Hepatic stellate cell (primary cell): ENCODE results near the gene SF3B5.
A peak's percentile ranks its signal among the peaks of the same experiment; 100 is the strongest.
"Not testable (repeated sequence)": the region's sequence is repeated elsewhere in the genome, so short reads cannot be mapped to it uniquely, and the experiment has no call there.

Experiments used
- DNase-seq: peaks from one replicate; pipeline ENCODE4 v3.0.0; 2011; ENCODE audit warnings: low spot score

Gene SF3B5

DNA sequence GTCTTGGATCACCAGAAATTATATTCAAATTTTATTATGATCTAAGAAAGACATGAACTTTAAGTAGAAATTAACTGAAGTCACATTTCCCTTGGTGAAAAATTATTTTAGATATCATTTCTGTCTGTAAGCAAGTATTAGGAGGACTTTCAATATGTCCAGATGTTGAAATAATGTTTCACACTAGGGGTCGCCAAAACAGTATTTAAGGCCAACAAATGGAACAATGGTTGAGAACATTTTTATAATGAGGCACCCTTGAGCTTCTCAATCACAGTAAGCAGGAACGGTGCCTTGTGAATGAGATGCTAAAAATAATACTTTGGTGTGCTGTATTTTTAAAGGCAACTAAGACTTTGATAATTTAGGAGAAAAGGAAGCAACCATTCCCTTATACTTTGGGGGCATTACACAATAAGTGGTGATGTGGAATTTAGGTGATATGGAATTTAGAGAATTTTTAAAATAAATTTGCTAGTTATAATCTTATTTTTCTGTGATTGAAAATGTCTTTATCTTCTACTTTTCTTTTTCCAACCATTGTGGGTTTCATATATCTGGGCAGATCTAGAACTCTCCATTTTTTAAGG, 9.6 kb upstream of the SF3B5 start:
- peak; percentile 40 for DNase-seq

DNA sequence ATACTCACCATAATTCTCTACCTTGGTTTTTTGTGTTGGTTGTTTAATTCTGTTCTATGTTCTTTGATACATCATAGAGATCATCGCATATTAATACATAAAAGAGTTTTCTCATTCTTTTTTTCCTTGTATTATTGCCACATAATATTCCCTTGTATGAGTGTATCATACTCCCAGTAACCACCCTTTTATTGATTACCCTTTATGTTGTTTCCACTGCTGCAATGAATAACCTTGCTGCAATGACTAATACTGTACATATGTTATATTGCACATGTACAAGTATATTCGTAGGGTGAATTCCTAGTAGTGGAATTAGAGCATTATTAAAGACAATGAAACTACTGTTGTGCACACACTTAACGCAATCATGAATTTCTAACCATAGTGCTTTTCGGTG, 9.1 kb upstream of the SF3B5 start:
- no peak for DNase-seq

DNA sequence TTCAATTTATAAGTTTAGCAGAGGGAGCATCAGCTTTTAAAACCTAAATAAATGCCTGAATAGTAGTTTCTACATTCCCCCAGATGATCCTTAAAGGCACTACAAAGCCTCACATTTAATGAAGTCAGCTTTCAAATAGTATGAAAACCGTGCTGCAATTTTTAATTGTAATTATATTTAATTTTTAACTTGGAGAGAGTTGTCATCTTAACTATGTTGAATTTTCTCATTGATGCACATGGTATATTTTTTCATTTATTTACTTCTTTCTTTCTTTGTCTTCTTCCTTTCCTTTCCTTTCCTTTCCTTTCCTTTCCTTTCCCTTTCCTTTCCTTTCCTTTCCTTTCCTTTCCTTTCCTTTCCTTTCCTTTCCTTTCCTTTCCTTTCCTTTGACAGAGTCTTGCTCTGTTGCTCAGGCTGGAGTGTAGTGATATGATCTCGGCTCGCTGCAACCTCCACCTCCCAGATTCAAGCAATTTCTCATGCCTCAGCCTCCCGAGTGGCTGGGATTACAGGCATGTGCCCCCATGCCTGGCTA, 7.7 kb upstream of the SF3B5 start:
- no peak for DNase-seq

DNA sequence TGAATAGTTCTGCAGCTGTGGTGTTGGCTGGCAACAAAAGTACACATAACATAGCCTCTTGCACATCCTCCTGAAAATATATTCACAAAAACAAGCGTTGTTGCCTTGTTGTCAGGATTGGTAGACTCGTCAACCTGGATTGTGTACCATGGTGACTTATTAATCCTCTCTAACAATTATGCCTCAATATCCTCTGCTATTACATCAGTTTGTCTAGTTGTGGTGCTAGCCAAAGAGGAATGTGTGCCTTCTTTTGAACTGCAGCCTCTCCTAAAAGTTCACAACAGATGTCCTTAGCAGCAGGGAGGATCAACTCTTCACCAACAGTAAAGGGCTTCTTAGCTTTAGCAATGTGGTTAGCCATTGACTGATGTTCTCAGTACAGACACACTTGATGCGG, 3.6 kb upstream of the SF3B5 start:
- DNase-seq: no peak

DNA sequence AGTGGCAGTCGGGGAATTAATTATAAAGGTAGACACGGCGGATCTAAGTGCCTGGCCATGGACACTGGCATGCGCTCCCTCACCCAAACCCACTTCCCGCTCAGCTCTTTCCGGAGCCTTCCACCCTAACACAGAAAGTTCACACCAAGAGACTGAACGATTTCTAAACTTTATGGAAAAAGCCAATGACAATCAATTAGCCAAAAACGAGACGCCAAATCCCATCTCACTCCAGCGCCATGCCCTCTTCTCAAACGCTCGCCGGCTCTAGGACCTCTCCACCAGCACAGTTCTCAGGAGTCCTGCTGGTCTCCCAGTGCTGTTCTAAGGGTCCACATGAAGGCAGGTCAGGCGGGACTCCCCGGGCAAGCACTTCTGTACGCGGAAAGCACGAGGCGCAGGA, 641 bp downstream of the SF3B5 start:
- no peak for DNase-seq

DNA sequence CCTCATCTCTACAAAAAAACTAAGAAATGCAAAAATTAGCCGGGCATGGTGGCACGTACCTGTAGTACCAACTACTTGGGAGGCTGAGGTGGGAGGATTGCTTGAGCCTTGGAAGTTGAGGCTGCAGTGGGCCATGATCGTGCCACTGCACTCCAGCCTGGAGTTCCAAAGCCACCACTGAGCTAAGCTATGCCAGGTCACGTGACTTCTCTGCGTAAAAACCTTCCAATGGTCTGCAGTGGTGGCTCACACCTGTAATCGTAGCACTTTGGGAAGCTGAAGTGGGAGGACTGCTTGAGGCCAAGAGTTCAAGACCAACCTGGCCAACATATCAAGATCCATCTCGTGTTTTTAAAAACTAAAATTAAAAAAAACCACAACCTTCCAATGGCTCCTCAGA, 1.7 kb downstream of the SF3B5 start:
- no peak for DNase-seq

DNA sequence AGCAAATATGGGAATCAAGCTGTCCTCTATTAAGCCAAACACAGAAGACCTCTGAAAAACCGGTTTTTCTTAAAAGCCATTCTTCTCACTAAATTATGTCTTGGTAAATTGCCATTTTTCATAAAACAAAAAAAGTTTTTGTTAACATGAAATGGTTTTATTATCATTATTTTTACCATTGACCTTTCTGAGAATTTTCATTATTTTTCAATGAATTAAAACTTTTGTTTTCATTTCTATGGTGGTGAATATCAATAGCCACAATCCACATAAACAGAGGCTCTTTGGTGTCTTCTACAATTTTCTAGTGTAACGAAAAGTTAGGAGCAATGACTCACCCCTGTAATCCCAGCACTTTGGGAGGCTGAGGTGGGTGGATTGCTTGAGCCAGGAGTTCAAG, 2.1 kb downstream of the SF3B5 start:
- no peak for DNase-seq

DNA sequence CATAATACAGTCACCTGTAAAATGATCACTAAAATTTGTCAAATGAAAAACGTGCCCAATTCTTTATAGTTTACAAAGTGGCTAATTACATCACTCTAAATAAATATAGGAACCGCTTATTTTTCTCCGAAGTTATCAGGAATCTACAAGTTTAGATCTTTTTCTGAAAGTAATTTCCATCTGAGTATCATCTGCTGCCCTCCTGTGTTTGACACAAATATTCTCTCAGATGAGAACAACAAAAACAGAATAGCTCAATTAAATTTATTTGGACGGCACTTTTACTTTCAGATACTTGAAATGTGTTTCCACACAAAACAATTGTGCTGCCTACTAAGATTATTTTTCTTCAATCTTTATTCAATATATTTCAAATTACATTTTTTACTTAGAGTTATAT, 5.0 kb downstream of the SF3B5 start:
- DNase-seq: no peak

DNA sequence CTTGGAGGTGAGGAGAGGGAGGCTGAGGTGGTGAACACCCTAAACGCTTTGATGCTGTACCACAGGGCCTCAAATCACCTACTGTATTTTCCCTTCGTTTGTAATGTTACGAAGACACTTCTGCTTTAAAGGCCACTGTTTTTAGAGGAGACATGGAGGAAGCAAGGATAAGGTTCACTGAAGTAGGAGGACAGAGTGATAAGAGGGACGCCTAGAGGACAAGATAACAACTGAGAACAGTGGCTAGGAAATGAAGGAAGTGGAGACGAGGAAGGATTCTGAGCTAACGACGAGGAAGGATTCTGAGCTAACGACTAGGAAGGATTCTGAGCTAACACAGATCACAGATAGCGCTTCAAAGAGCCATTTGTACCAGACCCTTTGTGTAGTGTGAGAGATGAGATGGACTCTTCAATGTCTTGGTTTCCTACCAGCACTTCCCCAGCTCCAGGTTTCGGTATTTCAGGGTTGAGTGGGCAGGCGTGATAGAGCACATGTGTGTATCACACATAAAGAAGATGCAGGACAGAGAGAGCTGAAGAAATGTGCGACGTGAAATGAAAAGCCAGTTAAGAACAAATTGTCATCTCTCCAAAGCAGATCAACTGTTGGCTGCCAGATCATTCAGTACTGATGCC, 7.5 kb downstream of the SF3B5 start:
- DNase-seq: no peak

DNA sequence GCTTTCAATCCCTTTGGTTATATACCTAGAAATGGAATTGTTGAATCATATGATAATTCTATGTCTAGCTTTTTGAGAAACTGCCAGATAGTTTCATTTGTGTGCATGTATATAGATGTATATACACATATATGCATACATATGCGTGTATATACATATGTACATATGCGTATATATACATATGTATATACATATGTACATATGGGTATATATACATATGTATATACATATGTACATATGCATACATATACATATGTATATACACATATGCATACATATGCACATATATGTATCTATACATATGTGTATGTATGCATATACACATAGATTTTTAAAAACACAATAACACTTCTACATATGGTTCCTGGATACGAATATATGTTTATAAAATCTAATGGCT, 8.4 kb downstream of the SF3B5 start:
- no peak for DNase-seq

DNA sequence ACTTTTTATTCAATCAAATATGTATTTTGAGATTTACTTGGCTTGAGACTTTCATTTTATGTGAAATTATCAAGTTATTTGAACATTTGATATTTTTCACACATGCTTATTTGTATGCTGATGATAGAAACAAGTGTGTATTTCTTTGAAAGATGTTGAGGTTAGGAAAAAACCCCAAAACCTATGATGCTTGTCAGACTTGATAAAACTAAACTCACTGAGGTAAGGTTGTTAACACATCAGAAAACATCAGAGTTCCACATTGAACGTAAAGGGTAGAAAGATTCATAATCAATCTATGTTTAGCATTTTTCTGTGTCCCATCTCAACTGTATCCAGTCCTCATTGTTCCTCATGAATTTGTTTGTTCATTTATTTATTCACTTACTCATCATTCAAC, 12.2 kb downstream of the SF3B5 start:
- DNase-seq: no peak

DNA sequence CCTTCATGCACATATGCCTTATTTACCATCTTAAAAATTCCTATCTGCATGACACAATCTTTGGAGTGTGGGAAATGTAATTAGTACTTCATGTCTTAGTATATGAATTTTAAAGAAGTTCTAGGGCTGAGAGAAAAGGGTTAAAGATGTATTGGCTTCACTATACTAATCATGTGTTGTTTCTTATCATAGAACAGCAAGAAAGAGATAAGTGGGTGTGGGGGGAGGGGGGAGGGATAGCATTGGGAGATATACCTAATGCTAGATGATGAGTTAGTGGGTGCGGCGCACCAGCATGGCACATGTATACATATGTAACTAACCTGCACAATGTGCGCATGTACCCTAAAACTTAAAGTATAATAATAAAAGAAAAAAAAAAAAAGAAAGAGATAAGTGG, 13.0 kb downstream of the SF3B5 start:
- DNase-seq: not testable (repeated sequence)

DNA sequence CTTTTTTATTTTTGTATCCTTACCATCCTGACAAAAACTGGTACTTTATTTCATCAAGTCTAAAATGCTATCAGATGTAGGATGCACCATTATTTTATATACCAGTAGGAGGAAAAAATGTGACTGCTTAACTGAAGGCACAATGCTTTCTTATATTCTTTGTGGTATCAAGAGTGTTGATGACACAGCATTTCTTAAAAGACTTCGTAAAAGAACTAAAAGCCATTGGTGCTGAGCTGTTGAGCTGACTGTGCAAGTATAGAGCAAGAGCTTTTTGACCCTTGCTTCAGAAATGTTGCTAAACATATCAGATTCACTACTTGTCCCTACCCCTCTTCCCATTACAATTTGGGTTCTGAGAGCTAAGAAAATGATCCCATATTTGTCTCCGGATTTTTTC, 17.5 kb downstream of the SF3B5 start:
- DNase-seq: no peak

DNA sequence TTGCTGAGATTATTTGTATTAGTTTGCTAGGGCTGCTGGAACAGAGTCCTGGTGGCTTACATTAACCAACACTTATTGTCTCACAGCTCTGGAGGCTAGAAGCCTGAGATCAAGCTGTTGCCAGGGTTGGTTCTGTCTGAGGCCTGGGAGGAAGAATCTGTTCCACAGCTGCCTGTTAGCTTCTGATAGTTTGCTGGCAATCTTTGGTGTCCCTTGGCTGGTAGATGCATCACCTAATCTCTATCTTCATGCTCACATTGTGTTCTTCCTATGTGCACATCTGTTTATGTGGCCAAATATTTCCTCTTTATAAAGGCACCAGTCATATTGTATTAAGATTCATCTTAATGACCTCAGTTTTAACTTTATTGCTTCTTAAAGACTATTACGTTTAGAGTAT, 19.5 kb downstream of the SF3B5 start:
- no peak for DNase-seq

DNA sequence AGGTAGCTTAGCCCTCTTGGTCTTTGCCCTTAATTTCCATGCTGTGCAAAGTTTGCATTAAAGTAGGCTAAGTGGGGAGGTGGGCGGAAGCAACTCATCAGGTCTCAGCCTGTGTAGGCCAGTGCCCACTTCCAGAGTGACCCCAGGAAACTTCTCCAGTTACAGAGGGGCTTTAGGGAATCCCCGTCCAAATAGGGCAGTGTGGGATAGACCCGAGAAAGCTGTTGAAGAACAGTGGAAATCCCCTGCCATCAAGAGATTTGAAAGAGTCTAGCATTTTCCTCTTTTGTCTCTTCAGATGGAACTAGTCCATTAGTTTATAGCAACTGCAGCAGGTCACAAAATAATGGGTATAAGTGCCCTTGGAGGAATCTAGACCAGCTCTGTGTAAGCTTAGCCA, 20.2 kb downstream of the SF3B5 start:
- no peak for DNase-seq

DNA sequence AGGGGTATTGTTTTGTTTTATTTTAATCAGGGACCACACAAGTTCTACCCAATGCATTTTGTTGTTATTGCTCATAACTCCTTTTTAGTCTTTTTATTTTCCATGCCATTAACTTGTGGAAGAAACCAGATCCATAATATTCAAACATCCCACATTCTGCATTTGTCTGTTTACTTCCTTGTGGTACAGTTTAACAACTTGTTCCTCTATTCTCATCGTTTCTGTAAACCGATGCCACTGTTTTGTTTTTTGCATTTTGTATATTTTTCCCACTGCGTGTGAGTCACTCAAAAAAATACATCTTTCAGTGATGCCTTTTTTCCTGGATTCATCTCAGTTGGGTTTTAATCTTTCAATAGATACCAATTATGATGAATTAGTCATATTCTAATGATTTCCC, 22.3 kb downstream of the SF3B5 start:
- DNase-seq: no peak

DNA sequence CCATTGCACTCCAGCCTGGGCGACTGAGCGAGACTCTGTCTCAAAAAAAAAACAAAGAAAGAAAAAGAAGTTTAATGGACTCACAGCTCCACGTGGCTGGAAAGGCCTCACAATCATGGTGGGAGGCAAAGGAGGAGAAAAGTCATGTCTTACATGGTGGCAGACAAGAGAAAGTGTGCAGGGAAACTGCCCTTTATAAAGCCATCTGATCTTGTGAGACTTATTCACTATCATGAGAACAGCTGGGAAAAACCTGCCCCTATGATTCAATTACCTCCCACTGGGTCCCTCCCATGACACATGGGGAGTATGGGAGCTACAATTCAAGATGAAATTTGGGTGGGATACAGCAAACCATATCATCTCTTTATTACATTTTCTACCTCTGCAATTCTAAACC, 25.9 kb downstream of the SF3B5 start:
- no peak for DNase-seq

DNA sequence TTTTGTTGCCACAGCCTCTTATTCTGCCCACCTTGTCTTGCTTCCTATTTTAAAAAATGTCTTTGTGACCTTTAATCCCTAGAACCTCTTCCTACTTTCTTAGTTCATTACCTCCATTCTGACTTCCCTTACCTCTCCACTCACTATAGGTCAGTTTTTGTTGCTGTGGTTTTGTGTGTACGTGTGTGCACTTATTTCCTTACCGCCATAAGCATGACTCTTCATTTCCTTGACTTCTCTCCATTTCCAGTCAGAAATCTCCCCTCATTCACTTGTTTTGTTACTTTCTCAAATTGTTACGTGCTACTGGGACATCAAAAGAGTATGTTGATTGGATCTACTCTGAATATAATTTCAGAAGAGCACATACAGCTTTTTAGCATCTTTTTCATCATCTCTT, 26.6 kb downstream of the SF3B5 start:
- DNase-seq: no peak

DNA sequence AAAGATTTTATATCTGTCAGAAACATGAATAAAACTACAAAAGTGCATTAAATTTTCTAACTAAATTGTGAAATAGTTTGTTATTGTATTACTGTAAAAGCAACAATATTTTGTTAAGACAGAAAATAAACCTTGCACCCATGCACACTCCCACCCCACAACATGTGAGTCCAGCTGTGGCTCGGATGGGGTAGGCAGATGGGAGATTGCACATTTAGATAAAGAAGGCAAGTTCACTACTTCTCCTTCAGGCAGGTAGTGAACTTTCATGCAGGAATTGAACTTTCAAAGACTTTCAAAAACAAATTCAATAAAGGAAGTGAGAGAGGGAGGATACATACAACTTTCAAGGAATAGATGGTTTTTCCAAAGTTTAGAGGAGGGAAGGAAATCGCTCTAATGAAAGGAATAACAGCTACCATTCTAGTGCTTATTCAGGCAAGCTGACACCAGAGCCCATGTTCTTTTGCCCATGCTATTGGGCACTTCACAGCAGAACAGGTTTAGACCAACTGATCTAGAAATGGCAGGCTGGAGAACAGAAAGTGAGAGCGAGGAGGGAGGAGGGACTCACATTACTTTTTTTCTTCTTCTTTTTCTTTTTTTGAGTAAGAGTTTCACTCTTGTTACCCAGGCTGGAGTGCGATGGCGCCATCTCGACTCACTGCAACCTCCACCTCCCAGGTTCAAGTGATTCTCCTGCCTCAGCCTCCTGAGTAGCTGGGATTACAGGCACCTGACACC, 28.5 kb downstream of the SF3B5 start:
- DNase-seq: no peak

DNA sequence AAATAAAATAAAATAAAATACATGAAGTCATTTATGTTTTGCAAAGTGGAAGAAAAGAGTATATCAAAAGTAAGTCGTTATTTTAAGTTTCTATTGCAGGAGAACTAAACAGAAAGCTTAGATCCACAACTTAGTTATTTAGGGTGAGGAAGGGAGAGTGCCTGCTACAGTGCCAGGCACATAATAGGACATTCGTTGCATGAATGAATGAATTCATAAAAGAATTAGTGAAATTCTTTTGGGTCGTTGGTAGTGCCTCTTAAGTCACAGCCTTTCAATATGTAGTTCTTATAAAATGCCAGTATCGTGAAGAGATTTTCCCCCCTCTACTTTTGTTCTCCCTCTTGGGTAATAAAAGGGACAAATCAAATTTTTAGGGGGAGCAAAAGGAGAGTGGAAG, 29.1 kb downstream of the SF3B5 start:
- no peak for DNase-seq

DNA sequence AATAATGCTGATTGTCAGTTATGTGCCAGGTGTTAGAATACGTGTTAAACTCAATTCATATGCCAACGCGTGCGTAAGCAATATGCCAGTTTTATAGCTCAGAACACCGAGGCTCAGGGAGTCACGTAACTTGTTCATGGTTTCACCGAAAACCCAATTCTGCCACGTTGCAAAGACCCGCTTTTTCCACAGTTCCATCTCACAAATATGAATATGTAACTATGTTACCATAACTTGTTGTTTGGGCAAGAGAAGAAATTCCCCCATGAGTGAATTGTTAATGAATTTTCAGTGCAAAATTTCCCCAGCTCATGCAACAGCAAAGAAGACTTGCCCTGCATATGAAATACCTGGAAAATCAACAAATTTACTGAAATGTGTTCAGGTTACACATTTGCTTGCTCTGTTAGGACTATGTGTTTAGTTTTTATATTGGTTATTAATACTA, 30.1 kb downstream of the SF3B5 start:
- DNase-seq: no peak

DNA sequence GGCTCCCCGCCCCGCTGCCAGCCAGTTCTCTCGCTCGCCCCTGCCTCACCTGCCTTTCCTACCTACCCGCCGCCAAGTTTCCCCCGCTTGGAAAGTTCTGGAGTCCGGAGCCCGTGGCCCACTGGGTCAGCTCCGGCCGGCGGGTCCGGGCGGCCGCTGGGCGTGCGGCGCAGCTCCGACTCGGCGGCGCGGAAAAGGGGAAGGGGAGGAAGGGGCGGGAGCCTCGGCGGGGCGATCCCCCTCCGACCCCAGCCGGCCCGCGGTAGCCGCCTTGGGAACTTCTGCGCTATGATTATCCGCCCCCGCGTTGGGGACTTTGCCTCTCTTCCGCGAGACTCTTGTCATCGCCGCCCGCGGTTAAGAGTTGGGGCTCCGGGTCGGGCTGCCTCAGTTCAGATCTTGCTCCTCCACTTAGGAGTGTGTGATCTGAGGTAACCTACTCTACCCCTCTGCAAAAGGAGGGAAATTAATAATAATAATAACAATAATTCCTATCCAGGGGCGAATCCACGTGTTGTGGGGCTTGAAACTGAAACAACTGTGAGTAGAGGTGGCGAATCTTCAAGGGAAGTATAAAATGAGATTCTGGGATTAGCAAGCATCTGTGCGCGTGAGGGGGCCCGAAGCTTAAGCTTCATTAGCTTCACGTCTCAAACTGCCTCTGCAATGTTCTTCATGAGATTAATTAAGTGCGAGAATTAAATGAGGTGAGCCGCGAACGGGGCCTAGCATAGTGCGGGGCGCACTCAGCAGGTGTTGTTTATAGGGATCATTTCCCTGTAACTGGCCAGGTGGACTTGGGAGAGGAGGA, 30.8 kb downstream of the SF3B5 start:
- no peak for DNase-seq
